Measurements from ENCODE around the gene CTBP2.

DNA sequence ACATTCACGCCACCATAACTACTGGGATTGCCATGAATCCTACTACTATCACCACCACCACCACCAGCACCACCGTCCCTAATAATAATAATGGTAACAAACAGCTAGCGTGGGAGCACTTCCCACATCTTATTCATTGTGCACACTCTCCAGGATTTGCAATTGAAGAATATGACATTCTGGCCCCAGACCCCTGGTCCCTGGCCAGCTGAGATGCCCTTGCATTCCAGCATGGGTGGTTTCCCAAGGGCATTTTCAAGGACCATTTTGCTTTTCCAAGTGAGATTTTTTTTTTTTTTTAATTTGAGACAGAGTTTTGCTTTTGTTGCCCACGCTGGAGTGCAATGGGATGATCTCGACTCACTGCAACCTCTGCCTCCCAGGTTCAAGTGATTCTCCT is 14.7 kb downstream of the CTBP2 start:
- TF ChIP-seq, protein P1, sequence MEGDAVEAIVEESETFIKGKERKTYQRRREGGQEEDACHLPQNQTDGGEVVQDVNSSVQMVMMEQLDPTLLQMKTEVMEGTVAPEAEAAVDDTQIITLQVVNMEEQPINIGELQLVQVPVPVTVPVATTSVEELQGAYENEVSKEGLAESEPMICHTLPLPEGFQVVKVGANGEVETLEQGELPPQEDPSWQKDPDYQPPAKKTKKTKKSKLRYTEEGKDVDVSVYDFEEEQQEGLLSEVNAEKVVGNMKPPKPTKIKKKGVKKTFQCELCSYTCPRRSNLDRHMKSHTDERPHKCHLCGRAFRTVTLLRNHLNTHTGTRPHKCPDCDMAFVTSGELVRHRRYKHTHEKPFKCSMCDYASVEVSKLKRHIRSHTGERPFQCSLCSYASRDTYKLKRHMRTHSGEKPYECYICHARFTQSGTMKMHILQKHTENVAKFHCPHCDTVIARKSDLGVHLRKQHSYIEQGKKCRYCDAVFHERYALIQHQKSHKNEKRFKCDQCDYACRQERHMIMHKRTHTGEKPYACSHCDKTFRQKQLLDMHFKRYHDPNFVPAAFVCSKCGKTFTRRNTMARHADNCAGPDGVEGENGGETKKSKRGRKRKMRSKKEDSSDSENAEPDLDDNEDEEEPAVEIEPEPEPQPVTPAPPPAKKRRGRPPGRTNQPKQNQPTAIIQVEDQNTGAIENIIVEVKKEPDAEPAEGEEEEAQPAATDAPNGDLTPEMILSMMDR (IDR thresholded peaks at IDR 0.05; ENCODE audit: low read depth, low read length, poor library complexity, severe bottlenecking), result no peak
- TF ChIP-seq EZH2phosphoT487 (IDR thresholded peaks at IDR 0.05; ENCODE audit: borderline replicate concordance, low read length), result no peak
